Middle frontal gyrus (tissue), 1 donor: Measurements from ENCODE around the gene PTPA.
A peak's percentile ranks its signal among the peaks of the same experiment; 100 is the strongest.
"Not testable (repeated sequence)": the region's sequence is repeated elsewhere in the genome, so short reads cannot be mapped to it uniquely, and the experiment has no call there.

Experiments
- DNase-seq: peaks from one replicate; pipeline ENCODE4 v3.0.0-alpha.2; 2015; ENCODE audit warnings: low spot score; ENCODE audit errors: extremely low spot score

The PTPA gene

GRCh38 chr9:129108805-129109536 lies 2.2 kb upstream of the PTPA start:
- no peak for DNase-seq

DNA sequence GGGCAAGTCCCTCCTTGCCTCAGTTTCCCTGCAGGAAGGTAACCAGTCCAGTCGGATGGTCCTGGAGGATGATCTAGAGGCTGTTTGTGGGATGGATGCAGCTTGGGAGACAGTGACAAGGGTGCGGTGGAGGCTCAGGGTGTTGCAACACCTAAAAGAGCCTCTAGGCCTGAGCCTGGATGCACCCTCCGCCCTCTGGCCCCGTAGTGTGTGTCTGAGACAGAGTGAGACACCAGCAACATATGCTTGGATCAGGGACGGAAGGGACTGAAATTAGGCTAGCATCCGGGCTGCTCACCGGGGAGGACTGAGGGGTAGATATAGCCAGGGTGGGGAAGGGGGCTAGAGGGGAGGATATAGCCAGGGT lies 1.7 kb upstream of the PTPA start:
- no peak for DNase-seq

DNA sequence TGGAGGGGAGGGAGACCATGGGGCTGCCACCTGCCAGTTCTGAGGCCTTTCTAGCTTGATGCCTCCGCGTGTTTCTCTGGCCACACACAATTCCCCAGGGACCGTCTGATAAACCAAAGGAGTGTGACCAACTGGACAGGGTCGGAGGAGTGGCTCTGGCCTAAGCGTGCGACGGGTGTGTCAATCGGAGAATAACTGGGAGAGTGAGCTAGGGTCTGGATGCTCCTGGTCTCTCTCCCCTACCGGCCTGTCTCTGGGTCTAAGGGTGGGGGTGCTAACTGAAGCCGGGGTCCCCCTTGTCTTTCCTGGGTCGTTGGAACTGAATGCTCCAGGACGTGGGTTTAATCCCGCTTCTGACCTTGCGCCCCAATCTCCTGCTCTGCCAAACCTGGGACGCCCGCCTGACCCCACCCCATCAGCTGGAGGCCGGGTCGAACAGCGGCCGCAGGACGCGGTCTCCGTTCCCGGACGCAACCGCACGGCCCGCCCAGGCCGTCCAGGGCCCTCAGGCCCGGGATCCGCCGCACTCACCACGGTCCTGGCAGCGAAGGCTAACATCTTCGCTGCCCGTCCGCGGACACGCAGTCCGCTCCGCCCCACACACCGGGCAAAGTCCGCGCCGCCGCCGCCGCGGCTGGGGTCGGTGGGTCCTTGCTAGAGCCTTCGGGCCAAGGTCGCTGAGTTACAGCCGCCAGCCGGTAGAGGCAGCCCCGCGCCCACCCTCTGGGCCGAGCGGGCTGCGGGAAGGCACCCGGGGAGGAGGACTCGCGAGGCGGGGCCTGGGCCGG lies 1.1 kb upstream of the PTPA start:
- no peak for DNase-seq

DNA sequence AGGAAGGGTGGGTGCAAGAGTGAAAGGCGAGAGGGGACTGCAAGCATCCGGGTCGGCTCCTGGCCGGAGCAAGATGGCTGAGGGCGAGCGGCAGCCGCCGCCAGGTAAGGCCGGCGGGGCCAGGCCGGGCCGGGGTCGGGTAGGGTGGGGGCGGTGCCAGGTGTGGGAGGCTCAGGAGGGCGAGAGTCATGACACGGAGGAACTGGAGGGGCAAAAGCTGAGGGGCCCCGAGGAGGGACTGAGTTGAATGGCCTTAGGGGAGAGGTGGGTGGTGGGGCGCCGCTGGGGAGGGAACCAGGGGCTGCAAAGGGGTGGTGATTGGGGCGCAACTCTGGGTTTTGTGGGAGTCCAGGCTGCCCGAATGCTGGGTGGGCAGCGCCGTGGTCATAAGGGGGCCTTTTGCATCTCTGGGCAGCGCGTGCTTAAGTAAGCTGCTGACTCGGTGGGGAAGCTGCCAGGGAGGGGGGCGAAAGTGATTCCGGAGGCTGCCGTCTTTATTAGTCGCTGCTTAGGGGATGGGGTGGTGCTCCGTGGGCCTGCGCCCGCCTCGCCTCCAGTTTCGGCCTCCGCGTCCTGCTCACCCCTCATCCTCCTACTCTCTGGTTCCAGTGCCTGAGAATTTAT lies 425 bp downstream of the PTPA start:
- no peak for DNase-seq

DNA sequence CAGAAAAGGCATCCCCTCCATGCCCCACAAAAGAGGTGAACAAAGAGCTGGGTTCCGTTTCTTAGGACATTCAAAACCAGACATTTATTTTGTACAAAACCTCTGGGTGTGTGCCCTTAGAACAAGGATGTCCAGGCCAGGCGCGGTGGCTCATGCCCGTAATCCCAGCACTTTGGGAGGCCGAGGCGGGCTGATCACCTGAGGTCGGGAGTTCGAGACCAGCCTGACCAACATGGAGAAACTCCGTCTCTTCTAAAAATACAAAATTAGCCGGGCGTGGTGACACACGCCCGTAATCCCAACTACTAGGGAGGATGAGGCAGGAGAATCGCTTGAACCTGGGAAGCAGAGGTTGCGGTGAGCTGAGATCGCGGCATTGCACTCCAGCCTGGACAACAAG lies 1.3 kb downstream of the PTPA start:
- not testable (repeated sequence) for DNase-seq

DNA sequence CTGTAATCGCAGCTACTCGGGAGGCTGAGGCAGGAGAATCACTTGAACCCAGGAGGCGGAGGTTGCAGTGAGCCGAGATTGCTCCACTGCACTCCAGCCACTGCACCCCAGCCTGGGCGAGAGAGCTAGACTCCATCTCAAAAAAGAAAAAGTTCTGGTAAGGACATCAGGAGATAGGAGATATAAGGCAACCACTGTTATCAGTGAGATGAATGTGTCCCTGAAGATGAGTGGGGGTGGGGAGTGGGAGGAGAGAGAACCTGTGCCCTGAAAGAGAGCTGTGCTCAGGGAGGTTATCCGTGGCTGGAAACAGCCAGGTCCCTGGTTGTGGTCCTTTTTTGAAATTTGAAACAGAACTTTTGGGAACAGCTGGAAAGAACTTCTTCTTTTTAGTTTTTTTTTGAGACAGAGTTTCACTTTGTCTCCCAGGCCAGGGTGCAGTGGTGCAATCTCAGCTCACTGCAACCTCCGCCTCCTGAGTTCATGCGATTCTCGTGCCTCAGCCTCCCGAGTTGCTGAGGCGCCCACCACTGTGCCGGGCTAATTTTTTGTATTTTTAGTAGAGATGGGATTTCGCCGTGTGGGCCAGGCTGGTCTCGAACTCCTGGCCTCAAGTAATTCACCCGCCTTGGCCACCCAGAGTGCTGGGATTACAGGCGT lies 2.6 kb downstream of the PTPA start:
- no peak for DNase-seq

DNA sequence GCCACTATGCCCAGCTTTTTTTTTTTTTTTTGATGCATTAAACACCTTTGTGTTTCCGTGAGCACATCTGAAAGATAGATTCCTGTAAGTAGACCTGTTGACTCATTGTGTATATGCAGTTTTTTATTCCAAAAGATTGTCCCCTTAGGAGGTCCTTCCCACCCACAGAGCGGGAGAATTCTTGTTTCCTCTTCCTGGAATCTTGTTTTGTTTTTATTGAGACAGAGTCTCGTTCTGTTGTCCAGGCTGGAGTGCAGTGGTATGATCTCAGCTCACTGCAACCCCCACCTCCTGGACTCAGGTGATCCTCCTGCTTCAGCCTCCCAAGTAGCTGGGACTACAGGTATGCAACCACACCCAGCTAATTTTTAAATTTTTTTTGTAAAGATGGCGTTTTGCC lies 7.6 kb downstream of the PTPA start:
- no peak for DNase-seq

GRCh38 chr9:129121483-129121882 lies 10.3 kb downstream of the PTPA start:
- no peak for DNase-seq

DNA sequence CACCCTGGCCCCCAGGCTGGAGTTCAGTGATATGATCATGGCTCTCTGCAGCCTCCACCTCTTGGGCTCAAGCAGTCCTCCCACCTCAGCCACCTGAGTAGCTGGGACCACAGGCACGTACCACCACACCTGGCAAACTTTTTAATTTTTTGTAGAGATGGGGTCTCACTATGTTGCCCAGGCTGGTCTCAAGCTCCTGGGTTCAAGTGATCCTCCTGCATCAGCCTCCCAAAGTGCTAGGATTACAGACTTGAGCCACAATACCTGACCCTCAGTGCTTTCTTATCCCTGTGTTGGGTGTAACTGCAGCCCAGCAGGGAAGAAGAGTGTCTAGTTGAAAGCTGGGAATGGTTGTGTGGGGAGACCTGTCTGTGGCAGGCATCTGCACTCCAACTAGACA lies 10.9 kb downstream of the PTPA start:
- DNase-seq: no peak

DNA sequence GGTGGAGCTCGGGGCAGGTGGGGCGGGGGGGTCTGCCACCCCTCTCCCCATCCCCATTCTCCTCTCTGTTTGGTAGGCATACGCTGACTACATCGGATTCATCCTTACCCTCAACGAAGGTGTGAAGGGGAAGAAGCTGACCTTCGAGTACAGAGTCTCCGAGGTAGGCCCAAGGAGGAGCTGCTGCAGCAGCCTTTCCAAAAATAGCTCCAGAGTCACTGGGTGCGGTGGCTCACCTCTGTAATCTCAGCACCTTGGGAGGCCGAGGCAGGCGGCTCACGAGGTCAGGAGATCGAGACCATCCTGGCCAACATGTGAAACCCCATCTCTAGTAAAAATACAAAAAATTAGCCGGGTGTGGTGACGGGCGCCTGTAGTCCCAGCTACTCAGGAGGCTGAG lies 11.8 kb downstream of the PTPA start:
- DNase-seq: not testable (repeated sequence)

DNA sequence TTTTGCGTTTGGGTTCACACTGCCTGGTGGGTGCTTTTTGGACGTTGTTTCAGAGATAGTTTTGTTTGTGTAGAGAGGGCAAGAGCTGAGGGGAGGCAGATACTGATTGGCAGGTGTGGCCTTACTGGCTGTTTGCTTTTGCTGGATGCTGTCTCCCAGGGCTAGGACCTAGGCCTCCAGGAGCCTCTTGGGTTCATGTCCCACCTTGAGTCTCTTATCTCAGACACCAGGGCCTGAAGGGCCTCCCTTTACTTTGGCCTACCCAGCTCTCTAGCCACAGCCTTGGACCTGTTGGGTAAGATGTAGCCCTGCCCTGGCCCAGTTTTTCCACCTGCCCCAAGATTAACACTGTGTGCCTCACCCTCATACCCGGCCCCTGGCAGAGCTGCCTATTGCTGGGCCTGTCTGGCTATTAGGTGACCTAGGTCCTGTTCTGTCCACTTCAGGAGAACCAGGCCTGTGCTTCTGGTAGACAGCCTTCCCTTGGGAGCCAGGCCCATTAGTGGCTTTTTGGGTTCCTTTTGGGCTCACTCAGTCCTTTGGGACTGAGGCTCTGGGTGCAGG lies 13.4 kb downstream of the PTPA start:
- no peak for DNase-seq

DNA sequence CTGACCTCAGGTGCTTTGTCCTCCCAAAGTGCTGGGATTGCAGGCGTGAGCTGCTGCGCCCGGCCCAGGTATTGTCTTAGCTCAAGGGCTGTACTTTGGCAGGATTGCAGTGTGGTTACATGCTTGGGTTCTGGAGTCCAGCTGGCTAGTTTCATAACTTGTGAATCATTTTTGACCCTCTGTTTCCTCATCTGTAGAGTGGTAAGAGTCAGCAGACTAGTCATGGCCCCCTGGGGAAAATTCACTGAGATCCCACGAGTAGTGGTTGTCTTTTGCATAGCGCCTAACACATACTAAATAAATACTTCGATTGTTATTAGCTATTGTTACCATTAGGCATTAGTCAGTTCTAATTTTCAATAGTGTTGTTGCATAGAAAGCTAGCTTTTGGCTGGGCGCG lies 14.3 kb downstream of the PTPA start:
- no peak for DNase-seq

GRCh38 chr9:129126749-129127618 lies 15.8 kb downstream of the PTPA start:
- DNase-seq: no peak

- no peak for DNase-seq
These were observed 17.5 kb downstream of the PTPA start for GRCh38 chr9:129128689-129129088.

DNA sequence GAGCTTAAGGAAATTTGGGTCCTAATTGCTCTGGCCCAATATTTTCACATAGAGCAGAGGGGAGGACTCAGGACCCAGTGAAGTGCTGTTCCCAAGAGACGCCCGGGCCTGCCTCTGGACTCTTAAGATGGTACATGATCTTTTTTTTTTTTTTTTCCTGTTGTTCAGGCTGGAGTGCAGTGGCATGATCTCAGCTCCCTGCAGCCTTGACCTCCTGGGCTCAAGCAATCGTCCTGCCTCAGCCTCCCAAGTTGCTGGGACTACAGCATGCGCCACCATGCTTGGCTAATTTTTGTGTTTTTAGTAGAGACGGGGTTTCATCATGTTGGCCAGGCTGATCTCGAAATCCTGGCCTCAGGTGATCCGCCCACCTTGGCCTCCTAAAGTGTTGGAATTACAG lies 19.1 kb downstream of the PTPA start:
- not testable (repeated sequence) for DNase-seq

- DNase-seq: no peak
These were observed 19.6 kb downstream of the PTPA start for GRCh38 chr9:129130791-129131190.

DNA sequence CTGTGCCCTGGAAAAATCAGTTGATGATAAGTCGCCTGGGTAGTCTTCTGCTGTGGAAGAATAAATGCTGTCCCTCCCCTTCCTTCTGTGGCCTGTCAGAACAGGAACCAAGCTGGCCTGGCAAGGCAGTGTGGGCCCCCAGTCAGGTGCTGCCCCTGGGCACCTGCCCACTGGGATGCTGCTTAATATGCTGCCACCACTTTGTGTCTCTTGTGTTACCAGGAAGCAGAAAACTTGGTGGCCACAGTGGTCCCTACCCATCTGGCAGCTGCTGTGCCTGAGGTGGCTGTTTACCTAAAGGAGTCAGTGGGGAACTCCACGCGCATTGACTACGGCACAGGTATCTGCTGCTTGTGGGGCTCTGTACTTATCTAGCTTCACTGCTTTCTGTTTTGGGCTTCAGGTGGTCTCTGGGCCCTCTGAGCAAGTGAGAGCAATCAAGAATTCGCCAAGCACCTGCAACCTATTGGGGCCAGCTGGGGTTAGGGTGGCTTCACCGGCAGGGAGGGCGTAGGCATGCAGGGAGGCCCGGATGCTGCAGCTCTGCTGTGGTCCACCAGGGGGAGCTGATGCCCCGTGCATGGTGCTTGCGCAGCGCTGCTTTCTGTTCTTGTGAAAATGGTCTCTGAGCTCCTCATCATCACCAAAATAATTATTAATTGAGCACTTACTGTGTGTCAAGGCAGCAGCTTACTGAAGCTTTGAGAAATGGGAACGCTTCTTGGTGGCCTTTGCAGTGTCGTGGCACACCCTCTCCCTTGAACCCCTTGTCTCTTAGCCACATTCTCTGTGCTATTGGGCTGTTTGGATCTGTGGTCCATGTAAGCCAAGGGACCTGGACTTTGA lies 20.3 kb downstream of the PTPA start:
- peak; percentile 44 for DNase-seq

GRCh38 chr9:129133082-129133481 lies 21.9 kb downstream of the PTPA start:
- no peak for DNase-seq

DNA sequence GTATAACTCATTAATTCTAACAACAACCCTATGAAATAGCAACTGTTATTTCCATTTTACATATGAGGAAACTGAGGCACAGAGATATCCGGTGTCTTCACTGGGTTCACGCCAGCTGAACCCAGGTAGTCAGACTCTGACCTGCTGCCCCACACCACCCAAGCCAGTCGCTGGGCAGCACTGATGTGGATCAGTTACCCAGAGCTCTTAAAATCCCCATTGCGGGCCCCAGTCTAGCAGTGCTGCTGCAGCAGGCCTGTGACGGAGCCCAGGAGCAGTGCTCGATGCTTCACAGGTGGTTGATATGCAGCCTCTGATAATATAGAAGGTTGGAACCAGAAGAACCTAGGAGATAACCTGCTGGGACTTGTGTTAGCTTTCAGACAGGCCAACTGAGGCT lies 24.3 kb downstream of the PTPA start:
- DNase-seq: no peak
